ENCODE data around the gene PAQR7.

PAQR7 gene

GRCh38 chr1:25870614-25871013, 4.9 kb downstream of the PAQR7 start:
- Histone ChIP-seq H3K27me3 (ENCODE audit: insufficient read depth, low read depth) (no peaks in the 10 kb centered on the region), H3K9ac (no peak overlapping the region), H3K36me3 (ENCODE audit: insufficient read depth) (no peaks in the 10 kb centered on the region), H3K4me1 (ENCODE audit: low read depth, poor library complexity, severe bottlenecking) (peaks cover 17% of the 10 kb centered on the region), H3K79me2 (ENCODE audit: insufficient read depth, low read depth) (no peaks in the 10 kb centered on the region), H3K27ac (no peak overlapping the region), H3K4me2 (no peak overlapping the region), H2AFZ (ENCODE audit: low read depth) (no peak overlapping the region), H3K4me3 (IDR thresholded peaks at IDR 0.05; ENCODE audit: insufficient read depth, low read depth, low read length) (no peak overlapping the region), H4K20me1 (ENCODE audit: insufficient read depth) (no peaks in the 10 kb centered on the region)
- TF ChIP-seq, protein P1, sequence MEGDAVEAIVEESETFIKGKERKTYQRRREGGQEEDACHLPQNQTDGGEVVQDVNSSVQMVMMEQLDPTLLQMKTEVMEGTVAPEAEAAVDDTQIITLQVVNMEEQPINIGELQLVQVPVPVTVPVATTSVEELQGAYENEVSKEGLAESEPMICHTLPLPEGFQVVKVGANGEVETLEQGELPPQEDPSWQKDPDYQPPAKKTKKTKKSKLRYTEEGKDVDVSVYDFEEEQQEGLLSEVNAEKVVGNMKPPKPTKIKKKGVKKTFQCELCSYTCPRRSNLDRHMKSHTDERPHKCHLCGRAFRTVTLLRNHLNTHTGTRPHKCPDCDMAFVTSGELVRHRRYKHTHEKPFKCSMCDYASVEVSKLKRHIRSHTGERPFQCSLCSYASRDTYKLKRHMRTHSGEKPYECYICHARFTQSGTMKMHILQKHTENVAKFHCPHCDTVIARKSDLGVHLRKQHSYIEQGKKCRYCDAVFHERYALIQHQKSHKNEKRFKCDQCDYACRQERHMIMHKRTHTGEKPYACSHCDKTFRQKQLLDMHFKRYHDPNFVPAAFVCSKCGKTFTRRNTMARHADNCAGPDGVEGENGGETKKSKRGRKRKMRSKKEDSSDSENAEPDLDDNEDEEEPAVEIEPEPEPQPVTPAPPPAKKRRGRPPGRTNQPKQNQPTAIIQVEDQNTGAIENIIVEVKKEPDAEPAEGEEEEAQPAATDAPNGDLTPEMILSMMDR (conservative IDR thresholded peaks at IDR 0.05; ENCODE audit: low read depth, low read length) = no peak

DNA sequence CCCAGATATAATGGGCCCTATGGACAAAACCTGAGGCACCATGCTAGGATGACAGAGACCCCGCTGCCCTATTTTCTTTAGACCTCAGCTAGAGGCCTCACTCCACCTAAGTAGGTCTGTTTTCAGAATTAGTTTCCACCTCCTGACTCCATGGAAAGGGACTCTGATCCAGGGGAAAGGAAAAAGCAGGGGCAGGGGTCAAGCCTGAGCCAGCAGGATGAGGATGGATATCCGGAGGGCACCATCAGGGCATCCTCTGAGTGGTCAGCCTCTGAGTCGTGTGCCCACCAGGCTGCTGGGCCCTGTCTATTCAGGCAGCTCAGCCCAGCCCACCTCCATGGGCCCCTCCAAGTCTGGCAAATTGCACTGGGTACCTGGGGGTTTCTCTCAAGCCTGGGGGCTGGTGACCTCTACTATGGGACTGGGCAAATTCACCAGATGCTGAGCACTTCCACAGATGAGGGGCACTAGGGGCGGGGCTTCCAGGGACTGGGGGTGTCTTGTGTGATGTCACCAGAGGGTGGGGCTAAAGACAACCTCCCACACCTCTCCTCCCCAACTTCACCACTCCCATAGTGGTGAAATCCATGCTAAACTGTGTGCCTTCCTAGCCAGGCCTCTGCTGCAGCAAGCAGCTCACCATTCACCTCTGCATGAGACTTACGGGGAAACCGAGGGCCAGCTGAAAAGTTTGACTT, 5.5 kb downstream of the PAQR7 start:
- peaks cover 17% of the 10 kb centered on the region for H3K4me1 ChIP-seq (ENCODE audit: low read depth, poor library complexity, severe bottlenecking)
- no peaks in the 10 kb centered on the region for H3K36me3 ChIP-seq (ENCODE audit: insufficient read depth)
- no peak overlapping the region for H3K9ac ChIP-seq
- TF ChIP-seq, protein P1 (conservative IDR thresholded peaks at IDR 0.05; ENCODE audit: low read depth, low read length) = no peak
- H4K20me1 ChIP-seq (ENCODE audit: insufficient read depth) = no peaks in the 10 kb centered on the region
- H3K4me3 ChIP-seq (IDR thresholded peaks at IDR 0.05; ENCODE audit: insufficient read depth, low read depth, low read length) = no peak overlapping the region
- H3K27me3 ChIP-seq (ENCODE audit: insufficient read depth, low read depth) = no peaks in the 10 kb centered on the region
- H2AFZ ChIP-seq (ENCODE audit: low read depth) = no peak overlapping the region
- H3K79me2 ChIP-seq (ENCODE audit: insufficient read depth, low read depth) = no peaks in the 10 kb centered on the region
- H3K4me2 ChIP-seq = no peak overlapping the region
- H3K27ac ChIP-seq = no peak overlapping the region

DNA sequence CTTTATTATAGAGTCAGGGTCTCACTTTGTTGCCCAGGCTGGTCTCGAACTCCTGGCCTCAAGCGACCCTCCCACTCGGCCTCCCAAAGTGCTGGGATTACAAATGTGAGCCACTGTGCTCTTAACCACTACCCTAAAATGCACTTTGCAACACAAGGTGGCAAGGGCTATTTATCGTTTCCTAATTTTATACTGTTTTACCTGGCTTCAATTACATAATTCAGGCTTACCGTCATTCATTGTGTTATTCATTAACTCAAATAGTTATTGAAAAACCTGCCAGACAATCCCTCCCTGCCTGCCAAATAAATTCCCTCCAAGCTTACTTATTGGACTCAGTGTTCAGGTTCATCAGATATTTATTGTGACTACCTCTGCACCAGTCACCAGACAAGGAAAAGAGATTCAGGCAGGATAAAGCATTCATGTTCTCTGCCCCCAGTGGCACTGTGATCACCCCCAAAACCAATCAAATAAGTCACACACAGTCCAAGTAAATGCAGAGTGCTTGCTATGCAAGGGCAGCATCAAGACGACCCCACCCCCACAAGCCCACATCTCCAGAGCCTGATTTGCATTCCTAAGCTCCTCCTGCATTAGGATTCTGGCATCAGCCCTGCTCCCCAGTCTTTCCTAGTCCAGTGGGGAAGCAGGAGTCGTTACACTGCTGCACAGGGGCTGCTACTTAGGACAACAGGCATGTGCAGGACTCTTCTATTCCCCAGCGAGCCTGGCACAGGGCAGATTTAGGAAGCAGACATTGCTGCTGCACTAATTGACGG, 8.1 kb downstream of the PAQR7 start:
- H3K79me2 ChIP-seq (ENCODE audit: insufficient read depth, low read depth) = no peaks in the 10 kb centered on the region

DNA sequence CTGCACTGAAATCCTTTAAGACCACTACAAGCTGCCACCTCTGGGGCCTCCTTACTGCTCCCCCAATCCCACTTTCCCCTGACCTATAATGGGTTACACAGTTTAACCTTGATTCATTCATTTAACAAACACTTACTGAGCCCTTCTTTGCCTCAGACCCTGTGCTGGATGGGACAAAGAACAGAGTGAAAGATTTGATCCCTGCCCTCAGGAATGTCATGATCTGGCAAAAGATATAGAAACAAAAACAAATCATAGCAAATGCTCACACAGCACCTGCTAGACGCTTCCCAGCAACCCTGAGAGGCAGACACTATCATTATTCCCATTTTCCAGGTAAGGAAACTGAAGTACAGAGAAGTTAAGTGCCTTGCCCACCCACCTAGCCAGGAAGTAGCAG, 9.2 kb downstream of the PAQR7 start:
- H3K27me3 ChIP-seq (ENCODE audit: insufficient read depth, low read depth) = no peaks in the 10 kb centered on the region
- H3K4me1 ChIP-seq (ENCODE audit: low read depth, poor library complexity, severe bottlenecking) = no peaks in the 10 kb centered on the region
- H3K79me2 ChIP-seq (ENCODE audit: insufficient read depth, low read depth) = no peaks in the 10 kb centered on the region
- H3K4me3 ChIP-seq (IDR thresholded peaks at IDR 0.05; ENCODE audit: insufficient read depth, low read depth, low read length) = no peak overlapping the region
- H3K4me2 ChIP-seq = no peak overlapping the region
- H3K27ac ChIP-seq = no peak overlapping the region
- H3K9ac ChIP-seq = no peak overlapping the region
- no peaks in the 10 kb centered on the region for H4K20me1 ChIP-seq (ENCODE audit: insufficient read depth)
- H2AFZ ChIP-seq (ENCODE audit: low read depth) = no peak overlapping the region
- TF ChIP-seq, protein P1 (conservative IDR thresholded peaks at IDR 0.05; ENCODE audit: low read depth, low read length) = no peak
- H3K36me3 ChIP-seq (ENCODE audit: insufficient read depth) = no peaks in the 10 kb centered on the region

More for the DNA sequence above, 8.1 kb downstream of the PAQR7 start:
- Histone ChIP-seq H4K20me1 (ENCODE audit: insufficient read depth) (no peaks in the 10 kb centered on the region), H2AFZ (ENCODE audit: low read depth) (no peak overlapping the region), H3K27me3 (ENCODE audit: insufficient read depth, low read depth) (no peaks in the 10 kb centered on the region), H3K9ac (no peak overlapping the region), H3K36me3 (ENCODE audit: insufficient read depth) (no peaks in the 10 kb centered on the region), H3K4me3 (IDR thresholded peaks at IDR 0.05; ENCODE audit: insufficient read depth, low read depth, low read length) (no peak overlapping the region), H3K4me2 (no peak overlapping the region), H3K4me1 (ENCODE audit: low read depth, poor library complexity, severe bottlenecking) (no peaks in the 10 kb centered on the region), H3K27ac (no peak overlapping the region)
- TF ChIP-seq, protein P1 (conservative IDR thresholded peaks at IDR 0.05; ENCODE audit: low read depth, low read length) = no peak
